ENCODE measurements around the gene PIK3R6. TPM values are rescaled to one million over a fixed set of nuclear protein-coding genes. Genes with fewer than 3 reads are reported as not detected.

Gene PIK3R6
- total RNA-seq, 2 donors from 2014 or later, result 2.1 to 2.5 TPM

- peaks cover 3% of the 10 kb centered on the region for H3K36me3 Mint-ChIP-seq (ENCODE audit: low read depth)
- H3K4me3 Mint-ChIP-seq, result no peak overlapping the region
- no peaks in the 10 kb centered on the region for H3K9me3 Mint-ChIP-seq
- Histone ChIP-seq H3K27ac (ENCODE audit: low read depth, low read length) (no peak overlapping the region), H3K9me3 (ENCODE audit: control insufficient read depth, low read length) (no peaks in the 10 kb centered on the region), H3K4me1 (ENCODE audit: control insufficient read depth, insufficient read depth, low read length) (no peaks in the 10 kb centered on the region), H3K9ac (ENCODE audit: extremely low read depth, low read length, poor library complexity, severe bottlenecking) (no peak overlapping the region), H3K27me3 (ENCODE audit: control insufficient read depth, insufficient read depth, low read length, poor library complexity, severe bottlenecking) (no peaks in the 10 kb centered on the region), H3K36me3 (ENCODE audit: control insufficient read depth, insufficient read depth, low read length) (no peaks in the 10 kb centered on the region), H3K4me3 (ENCODE audit: low read length) (no peak overlapping the region)
- H3K4me1 Mint-ChIP-seq, result peaks cover 1% of the 10 kb centered on the region
- WGBS, 2 experiments (ENCODE audit: insufficient coverage in 1 of 2, insufficient read length in 1 of 2), result 94 to 100% methylated on average over 6 to 7 of the region's 7 CpGs
- peak; percentile 39 for DNase-seq
- no peak for TF ChIP-seq CTCF (conservative IDR thresholded peaks at IDR 0.05)
- H3K27me3 Mint-ChIP-seq (ENCODE audit: insufficient read depth), result no peaks in the 10 kb centered on the region
- H3K27ac Mint-ChIP-seq, result no peak overlapping the region
Observed at GRCh38 chr17:8831234-8831849, 36.1 kb downstream of the PIK3R6 start.

GRCh38 chr17:8830141-8830540 lies 37.3 kb downstream of the PIK3R6 start:
- H3K27ac Mint-ChIP-seq, result no peak overlapping the region
- H3K9ac ChIP-seq (ENCODE audit: extremely low read depth, low read length, poor library complexity, severe bottlenecking), result no peak overlapping the region
- no peaks in the 10 kb centered on the region for H3K9me3 ChIP-seq (ENCODE audit: control insufficient read depth, low read length)
- H3K4me1 Mint-ChIP-seq, result peaks cover 1% of the 10 kb centered on the region
- 93 to 94% methylated on average over 9 to 10 of the region's 10 CpGs for WGBS, 2 experiments (ENCODE audit: insufficient coverage in 1 of 2, insufficient read length in 1 of 2)
- H3K9me3 Mint-ChIP-seq, result no peaks in the 10 kb centered on the region
- peaks cover 3% of the 10 kb centered on the region for H3K36me3 Mint-ChIP-seq (ENCODE audit: low read depth)
- no peaks in the 10 kb centered on the region for H3K27me3 ChIP-seq (ENCODE audit: control insufficient read depth, insufficient read depth, low read length, poor library complexity, severe bottlenecking)
- no peak for TF ChIP-seq CTCF (conservative IDR thresholded peaks at IDR 0.05)
- no peak overlapping the region for H3K27ac ChIP-seq (ENCODE audit: low read depth, low read length)
- H3K4me3 Mint-ChIP-seq, result no peak overlapping the region
- no peaks in the 10 kb centered on the region for H3K36me3 ChIP-seq (ENCODE audit: control insufficient read depth, insufficient read depth, low read length)
- no peak overlapping the region for H3K4me3 ChIP-seq (ENCODE audit: low read length)
- peak; percentile 45 for DNase-seq
- H3K27me3 Mint-ChIP-seq (ENCODE audit: insufficient read depth), result no peaks in the 10 kb centered on the region
- H3K4me1 ChIP-seq (ENCODE audit: control insufficient read depth, insufficient read depth, low read length), result no peaks in the 10 kb centered on the region

GRCh38 chr17:8829036-8829941 lies 38.2 kb downstream of the PIK3R6 start:
- 94 to 100% methylated on average over 7 to 16 of the region's 16 CpGs for WGBS, 2 experiments (ENCODE audit: insufficient coverage in 1 of 2, insufficient read length in 1 of 2)
- H3K36me3 Mint-ChIP-seq (ENCODE audit: low read depth), result peaks cover 3% of the 10 kb centered on the region
- no peak for DNase-seq
- H3K4me1 Mint-ChIP-seq, result peaks cover 1% of the 10 kb centered on the region
- Histone ChIP-seq H3K36me3 (ENCODE audit: control insufficient read depth, insufficient read depth, low read length) (no peaks in the 10 kb centered on the region), H3K4me3 (ENCODE audit: low read length) (no peak overlapping the region), H3K9me3 (ENCODE audit: control insufficient read depth, low read length) (peaks cover 7% of the 10 kb centered on the region), H3K4me1 (ENCODE audit: control insufficient read depth, insufficient read depth, low read length) (no peaks in the 10 kb centered on the region), H3K27ac (ENCODE audit: low read depth, low read length) (no peak overlapping the region), H3K27me3 (ENCODE audit: control insufficient read depth, insufficient read depth, low read length, poor library complexity, severe bottlenecking) (no peaks in the 10 kb centered on the region), H3K9ac (ENCODE audit: extremely low read depth, low read length, poor library complexity, severe bottlenecking) (no peak overlapping the region)
- TF ChIP-seq CTCF (conservative IDR thresholded peaks at IDR 0.05), result no peak
- H3K4me3 Mint-ChIP-seq, result no peak overlapping the region
- H3K9me3 Mint-ChIP-seq, result peaks cover 2% of the 10 kb centered on the region
- no peaks in the 10 kb centered on the region for H3K27me3 Mint-ChIP-seq (ENCODE audit: insufficient read depth)
- no peak overlapping the region for H3K27ac Mint-ChIP-seq
